Cardiac muscle cell (in vitro differentiated cells and primary cell): ENCODE results near the gene PIK3CA. TPM values are rescaled to one million over a fixed set of nuclear protein-coding genes. Genes with fewer than 3 reads are reported as not detected.

Experiments used
- DNase-seq, 2 donors: peaks; one replicate each; pipeline versions ENCODE4 v3.0.0 to v3.0.0-alpha.2; 2010 to 2017; ENCODE audit warnings: low read depth in 1 of 2, low spot score in 1 of 2
- H3K27ac ChIP-seq: fragments of 200-600 bp; sonication (generic); 2 replicates; pipeline ENCODE4 v1.5.1; 2016
- H3K27me3 ChIP-seq: fragments of 200-600 bp; sonication (generic); 2 replicates; pipeline ENCODE4 v1.6.0; 2016; ENCODE audit warnings: control low read depth
- H3K36me3 ChIP-seq: fragments of 200-600 bp; sonication (generic); 2 replicates; pipeline ENCODE4 v1.5.1; 2016; ENCODE audit warnings: control low read depth
- H3K4me1 ChIP-seq: fragments of 200-600 bp; sonication (generic); 2 replicates; pipeline ENCODE4 v1.8.1; 2017; ENCODE audit warnings: low read depth, mild to moderate bottlenecking, mixed run types
- H3K4me3 ChIP-seq: fragments of 200-600 bp; sonication (generic); 2 replicates; pipeline ENCODE4 v1.5.1; 2016; ENCODE audit warnings: mild to moderate bottlenecking
- H3K9me3 ChIP-seq: fragments of 200-600 bp; sonication (generic); 2 replicates; pipeline ENCODE4 v1.5.1; 2017; ENCODE audit warnings: low read depth, mild to moderate bottlenecking, control low read depth
- polyA plus RNA-seq: library from polyadenylated mRNA; unstranded; fragments of >200 nt; fragmentation: Nextera tagmentation; extraction: Ambion mirVana; gene quantifications from 2 replicates; pipeline ENCODE4 v1.2.1, GENCODE V29; 2016
- total RNA-seq: library from RNA; depleted of rRNA; stranded (reverse); fragments of >200 nt; gene quantifications from 2 replicates; pipeline ENCODE4 v1.2.3, GENCODE V29; 2016
- TF ChIP-seq, protein P1 (sequence below): IDR thresholded peaks from 2 replicates; pipeline ENCODE4 v1.5.1; 2012; ENCODE audit warnings: low read depth, mild to moderate bottlenecking, low read length

The PIK3CA gene
- total RNA-seq (6.5 and 13.0 TPM in 2 replicates), polyA plus RNA-seq (6.1 and 7.3 TPM in 2 replicates)

- no peaks in the 10 kb centered on the region for H3K9me3 ChIP-seq
- no peaks in the 10 kb centered on the region for H3K27me3 ChIP-seq
- TF ChIP-seq, protein P1, sequence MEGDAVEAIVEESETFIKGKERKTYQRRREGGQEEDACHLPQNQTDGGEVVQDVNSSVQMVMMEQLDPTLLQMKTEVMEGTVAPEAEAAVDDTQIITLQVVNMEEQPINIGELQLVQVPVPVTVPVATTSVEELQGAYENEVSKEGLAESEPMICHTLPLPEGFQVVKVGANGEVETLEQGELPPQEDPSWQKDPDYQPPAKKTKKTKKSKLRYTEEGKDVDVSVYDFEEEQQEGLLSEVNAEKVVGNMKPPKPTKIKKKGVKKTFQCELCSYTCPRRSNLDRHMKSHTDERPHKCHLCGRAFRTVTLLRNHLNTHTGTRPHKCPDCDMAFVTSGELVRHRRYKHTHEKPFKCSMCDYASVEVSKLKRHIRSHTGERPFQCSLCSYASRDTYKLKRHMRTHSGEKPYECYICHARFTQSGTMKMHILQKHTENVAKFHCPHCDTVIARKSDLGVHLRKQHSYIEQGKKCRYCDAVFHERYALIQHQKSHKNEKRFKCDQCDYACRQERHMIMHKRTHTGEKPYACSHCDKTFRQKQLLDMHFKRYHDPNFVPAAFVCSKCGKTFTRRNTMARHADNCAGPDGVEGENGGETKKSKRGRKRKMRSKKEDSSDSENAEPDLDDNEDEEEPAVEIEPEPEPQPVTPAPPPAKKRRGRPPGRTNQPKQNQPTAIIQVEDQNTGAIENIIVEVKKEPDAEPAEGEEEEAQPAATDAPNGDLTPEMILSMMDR, result no peak
- H3K4me1 ChIP-seq, result peaks cover 15% of the 10 kb centered on the region
- peak; percentile 97 to 99 for DNase-seq
- H3K36me3 ChIP-seq, result no peaks in the 10 kb centered on the region
- peak within 1 kb of the TSS; percentile 85 for H3K4me3 ChIP-seq
- peak within 1 kb of the TSS; percentile 97 for H3K27ac ChIP-seq
Measured at GRCh38 chr3:179147873-179148615, at the start of gene PIK3CA. TSS of gene PIK3CA (plus strand) at chr3:179148357. CDS start at chr3:179198826, 50,469 bp downstream.

- peak in 1 of 2 donors; percentile 46 for DNase-seq
- H3K9me3 ChIP-seq, result no peaks in the 10 kb centered on the region
- no peak overlapping the region for H3K4me3 ChIP-seq
- H3K36me3 ChIP-seq, result no peaks in the 10 kb centered on the region
- H3K27me3 ChIP-seq, result no peaks in the 10 kb centered on the region
- H3K27ac ChIP-seq, result no peak overlapping the region
- TF ChIP-seq, protein P1, result peak; percentile 37
- no peaks in the 10 kb centered on the region for H3K4me1 ChIP-seq
Measured at GRCh38 chr3:179098388-179099077, 49.6 kb upstream of the PIK3CA start.

DNA sequence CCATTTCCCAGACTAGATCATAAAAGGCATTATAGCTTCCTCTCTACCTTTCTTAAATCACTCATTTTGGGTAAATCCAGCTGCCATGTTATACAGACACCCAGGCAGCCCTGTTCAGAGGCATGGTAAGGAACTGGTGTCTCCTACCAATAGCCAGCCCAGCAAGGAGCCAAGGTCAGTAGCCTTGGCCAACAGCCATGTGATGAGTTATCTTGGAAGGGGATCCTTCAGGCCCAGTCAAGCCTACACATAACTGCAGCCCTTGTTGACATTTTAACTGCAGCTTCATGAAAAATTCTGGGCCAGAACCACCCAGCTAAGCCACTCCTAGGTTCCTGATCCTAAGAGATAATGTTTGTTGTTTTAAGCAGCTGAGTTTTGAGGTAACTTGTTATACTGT lies 47.5 kb upstream of the PIK3CA start:
- TF ChIP-seq, protein P1, result no peak
- DNase-seq, result no peak

GRCh38 chr3:179105881-179106280 lies 42.3 kb upstream of the PIK3CA start:
- Histone ChIP-seq H3K4me3 (no peak overlapping the region), H3K27ac (no peak overlapping the region), H3K27me3 (no peaks in the 10 kb centered on the region), H3K4me1 (no peaks in the 10 kb centered on the region), H3K36me3 (no peaks in the 10 kb centered on the region), H3K9me3 (no peaks in the 10 kb centered on the region)
- no peak for DNase-seq
- TF ChIP-seq, protein P1, result no peak

More for the DNA sequence above, 47.5 kb upstream of the PIK3CA start:
- H3K27ac ChIP-seq, result no peak overlapping the region
- H3K4me3 ChIP-seq, result no peak overlapping the region
- H3K27me3 ChIP-seq, result no peaks in the 10 kb centered on the region
- H3K4me1 ChIP-seq, result no peaks in the 10 kb centered on the region
- no peaks in the 10 kb centered on the region for H3K36me3 ChIP-seq
- H3K9me3 ChIP-seq, result no peaks in the 10 kb centered on the region

DNA sequence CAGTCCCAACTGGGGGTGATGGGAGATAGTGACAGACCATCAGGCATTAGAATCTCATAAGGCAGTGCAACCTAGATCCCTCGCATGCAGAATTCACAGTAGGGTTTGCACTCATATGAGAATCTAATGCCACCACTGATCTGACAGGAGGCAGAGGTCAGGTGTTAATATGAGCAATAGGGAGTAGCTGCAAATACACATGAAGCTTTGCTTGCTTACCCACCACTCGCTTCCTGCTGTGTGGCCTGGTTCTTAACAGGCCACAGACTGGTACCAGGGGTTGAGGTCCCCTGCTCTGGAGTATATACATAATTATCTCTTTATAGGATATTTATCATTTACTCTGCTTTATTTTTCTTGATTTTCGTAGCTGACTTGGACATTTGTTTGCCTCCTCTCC lies 40.5 kb upstream of the PIK3CA start:
- Histone ChIP-seq H3K27me3 (no peaks in the 10 kb centered on the region), H3K27ac (no peak overlapping the region), H3K9me3 (no peaks in the 10 kb centered on the region), H3K4me3 (no peak overlapping the region), H3K36me3 (no peaks in the 10 kb centered on the region), H3K4me1 (no peaks in the 10 kb centered on the region)
- DNase-seq, result no peak
- TF ChIP-seq, protein P1, result no peak
